Common myeloid progenitor, CD34-positive (primary cell): ENCODE results near the gene NFIB.

Experiments used
- CTCF ChIA-PET: fragments of 350-600 bp; sonication (Branson Sonifier 250); formaldehyde crosslinking; loops from one replicate; lab custom pipeline; 2021; ENCODE audit warnings: antibody characterized with exemption; lab: Charles Lee
- POLR2A ChIA-PET: fragments of 350-600 bp; sonication (Branson Sonifier 250); formaldehyde crosslinking; loops from one replicate; lab custom pipeline; 2021; ENCODE audit warnings: antibody characterized with exemption; lab: Charles Lee
- DNase-seq, 3 donors: peaks; one replicate each; pipeline versions ENCODE4 v3.0.0 to v3.0.0-alpha.2; 2013
- H3K27ac ChIP-seq, 2 experiments: 1 replicate in 1 of 2; 2 replicates in 1 of 2; pipeline ENCODE4 v1.7.0; 2013; ENCODE audit warnings: inconsistent platforms in 2 of 2, low read length in 2 of 2, mild to moderate bottlenecking in 2 of 2, low read depth in 1 of 2, moderate library complexity in 1 of 2; ENCODE audit not compliant: severe bottlenecking in 2 of 2, insufficient read depth in 1 of 2, poor library complexity in 1 of 2
- H3K27me3 ChIP-seq, 5 experiments: replicated peaks in 2 of 5; 1 replicate in 3 of 5; 2 replicates in 2 of 5; pipeline versions ENCODE4 v1.6.1 to v1.7.0; 2013; ENCODE audit warnings: low read length in 4 of 5, mild to moderate bottlenecking in 2 of 5, moderate library complexity in 2 of 5, inconsistent platforms in 1 of 5; ENCODE audit not compliant: insufficient read depth in 5 of 5, control insufficient read depth in 4 of 5
- H3K36me3 ChIP-seq, 4 experiments: 1 replicate in 2 of 4; 2 replicates in 2 of 4; pipeline versions ENCODE4 v1.6.1 to v1.7.0; 2013; ENCODE audit warnings: low read length in 3 of 4, control low read depth in 1 of 4, mild to moderate bottlenecking in 1 of 4; ENCODE audit not compliant: control insufficient read depth in 4 of 4, insufficient read depth in 4 of 4
- H3K4me1 ChIP-seq, 4 experiments: 1 replicate in 3 of 4; 2 replicates in 1 of 4; pipeline versions ENCODE4 v1.6.1 to v1.7.1; 2013; ENCODE audit warnings: low read length in 3 of 4, mild to moderate bottlenecking in 3 of 4, control low read depth in 1 of 4, inconsistent platforms in 1 of 4, moderate library complexity in 1 of 4; ENCODE audit not compliant: control insufficient read depth in 4 of 4, insufficient read depth in 4 of 4; ENCODE audit errors: control extremely low read depth in 1 of 4
- H3K4me3 ChIP-seq, 7 experiments: 1 replicate in 4 of 7; 2 replicates in 3 of 7; pipeline versions ENCODE4 v1.5.1 to v1.7.0; 2013; ENCODE audit warnings: mild to moderate bottlenecking in 7 of 7, low read length in 6 of 7, moderate library complexity in 6 of 7, inconsistent platforms in 2 of 7, low read depth in 2 of 7, control low read depth in 1 of 7; ENCODE audit not compliant: insufficient read depth in 4 of 7, control insufficient read depth in 1 of 7; ENCODE audit errors: extremely low read depth in 1 of 7
- H3K9me3 ChIP-seq, 5 experiments: 1 replicate in 4 of 5; 2 replicates in 1 of 5; pipeline versions ENCODE4 v1.6.1 to v1.7.1; 2013; ENCODE audit warnings: low read length in 4 of 5, mild to moderate bottlenecking in 2 of 5, inconsistent platforms in 1 of 5, low read depth in 1 of 5, moderate library complexity in 1 of 5; ENCODE audit not compliant: control insufficient read depth in 4 of 5, insufficient read depth in 2 of 5; ENCODE audit errors: control extremely low read depth in 1 of 5
- WGBS: methylation state at CpG from one replicate; pipeline ENCODE4 v1.1.5; 2013; ENCODE audit not compliant: insufficient coverage; 5-methylcytosine and 5-hydroxymethylcytosine counted together

Gene NFIB

DNA sequence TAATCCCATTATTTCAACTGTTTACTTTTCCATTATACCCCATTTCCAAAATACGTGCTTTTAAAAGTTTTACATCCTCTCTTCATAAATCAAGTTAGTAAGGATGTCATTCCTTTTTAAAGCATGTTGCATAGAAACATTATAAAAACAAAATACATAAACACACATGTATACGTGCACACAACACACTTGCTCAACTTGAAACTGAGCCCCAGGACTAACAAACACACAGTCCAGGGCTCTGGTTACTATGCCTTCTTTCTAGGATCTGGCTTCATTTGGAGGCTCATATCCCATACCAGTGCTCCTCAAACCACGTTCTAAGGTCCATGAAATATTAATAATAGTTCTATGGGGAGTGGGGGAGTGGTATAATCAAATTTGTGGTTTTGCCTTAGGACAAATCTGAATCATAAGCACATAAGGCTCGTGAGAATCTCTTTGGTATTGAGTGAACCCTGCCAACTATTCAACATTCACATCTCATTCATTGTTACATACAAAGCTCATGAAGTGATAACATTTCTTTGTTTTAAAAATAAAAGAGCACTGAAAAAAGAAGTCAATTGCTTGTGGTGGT is 55.2 kb downstream of the NFIB start:
- Histone ChIP-seq H3K4me1 (no peaks in the 10 kb centered on the region), H3K9me3 (no peaks in the 10 kb centered on the region), H3K36me3 (no peaks in the 10 kb centered on the region), H3K4me3 (no peak overlapping the region), H3K27me3 (peaks cover 0 to 8% (median 0%) of the 10 kb centered on the region in 5 experiments), H3K27ac (no peak overlapping the region)
- DNase-seq, result no peak
- WGBS, result no CpG with 5 or more reads among the region's 4 CpGs
- CTCF ChIA-PET, result no interaction called here
- POLR2A ChIA-PET, result no interaction called here

DNA sequence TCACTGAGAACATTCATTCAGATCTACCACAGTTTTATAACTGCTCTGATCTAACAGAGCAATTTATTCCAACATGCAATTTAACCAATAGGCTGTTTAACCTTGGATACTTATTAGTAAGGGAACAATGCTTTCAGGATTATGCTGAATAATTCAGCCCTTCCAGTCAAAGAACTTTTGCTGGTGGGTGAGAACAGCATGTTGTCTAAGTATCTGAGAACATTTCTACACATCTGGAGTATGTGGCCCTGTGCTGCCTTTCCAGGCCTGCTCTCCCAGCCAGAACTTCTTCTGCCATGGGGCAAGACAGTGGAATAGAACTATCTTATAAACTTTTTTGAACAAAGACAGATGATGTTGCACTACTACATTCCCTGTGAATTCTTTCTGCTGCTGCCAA is 55.8 kb downstream of the NFIB start:
- H3K4me1 ChIP-seq, result no peaks in the 10 kb centered on the region
- ChIA-PET CTCF (no interaction called here), POLR2A (no interaction called here)
- H3K36me3 ChIP-seq, result no peaks in the 10 kb centered on the region
- DNase-seq, result no peak
- H3K27me3 ChIP-seq, result peaks cover 0 to 8% (median 0%) of the 10 kb centered on the region in 5 experiments
- H3K27ac ChIP-seq, result no peak overlapping the region
- no peak overlapping the region for H3K4me3 ChIP-seq
- H3K9me3 ChIP-seq, result no peaks in the 10 kb centered on the region

DNA sequence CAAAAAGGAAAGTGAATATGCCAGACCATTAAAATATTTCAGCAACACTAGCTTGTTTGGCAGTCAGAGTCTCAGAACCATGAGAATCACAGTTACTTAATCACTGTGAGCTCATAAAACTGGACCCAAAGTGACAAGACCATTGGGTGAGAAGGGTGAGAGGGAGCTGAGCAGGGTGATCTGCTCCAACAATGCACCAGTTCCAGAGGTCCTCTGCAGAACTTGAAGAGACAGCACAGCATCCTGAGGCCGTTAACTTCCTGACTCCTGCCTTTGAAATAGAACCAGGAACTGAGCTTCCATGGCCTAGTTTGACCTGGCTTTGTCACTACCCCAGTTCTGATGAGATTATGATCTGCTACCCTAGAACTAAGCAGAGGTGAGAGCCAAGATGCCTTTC is 57.4 kb downstream of the NFIB start:
- H3K36me3 ChIP-seq, result no peaks in the 10 kb centered on the region
- DNase-seq, result no peak
- H3K27ac ChIP-seq, result no peak overlapping the region
- H3K4me1 ChIP-seq, result no peaks in the 10 kb centered on the region
- no peak overlapping the region for H3K4me3 ChIP-seq
- H3K27me3 ChIP-seq, result peaks cover 0 to 5% (median under 1%) of the 10 kb centered on the region in 5 experiments
- no peaks in the 10 kb centered on the region for H3K9me3 ChIP-seq
- CTCF ChIA-PET, result no interaction called here
- WGBS, result 100% methylated on average over 1 of the region's 1 CpG
- POLR2A ChIA-PET, result no interaction called here

DNA sequence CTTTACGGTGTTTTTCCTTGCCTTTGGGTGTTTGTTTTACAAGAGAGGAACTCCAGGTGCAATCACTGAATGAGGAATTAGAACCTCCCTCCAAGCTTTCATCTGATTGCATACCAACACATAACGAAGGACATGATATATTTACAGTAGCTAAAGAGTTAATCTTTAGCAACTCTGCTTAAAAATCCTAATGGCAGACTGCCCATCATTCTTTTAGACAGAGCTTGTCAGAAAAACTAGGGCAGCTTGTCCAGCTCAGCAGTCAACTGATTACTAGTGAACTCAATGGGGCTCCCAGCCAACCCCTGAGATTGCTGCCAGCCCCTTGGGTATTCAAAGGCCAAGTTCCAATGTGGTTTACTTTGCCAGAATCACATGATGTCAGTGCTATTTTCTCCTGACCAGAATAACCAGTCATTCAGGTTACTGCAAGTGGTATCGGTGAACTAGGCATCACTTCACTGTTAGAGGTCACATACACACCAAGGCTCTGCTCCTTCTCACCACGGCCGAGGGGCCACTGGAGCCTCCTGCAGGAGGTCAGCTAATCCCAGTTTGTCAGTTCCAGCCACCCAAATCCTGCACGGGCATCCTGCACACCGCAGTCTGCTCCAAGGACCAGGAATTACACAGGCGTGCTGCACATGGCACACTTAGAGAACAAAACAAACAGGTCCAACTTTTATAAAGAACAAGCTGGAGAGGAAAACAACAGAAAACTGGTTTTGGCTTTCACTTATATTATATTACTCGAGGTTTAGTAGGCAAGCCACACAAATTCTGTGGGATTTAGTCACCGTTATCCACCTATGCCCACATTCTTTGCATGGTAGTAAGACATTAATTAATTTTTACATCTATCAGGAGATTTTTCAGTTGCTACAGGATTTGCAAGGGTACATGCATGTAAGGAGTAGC is 62.5 kb downstream of the NFIB start:
- CTCF ChIA-PET, result no interaction called here
- DNase-seq, result no peak
- Histone ChIP-seq H3K4me3 (no peak overlapping the region), H3K9me3 (no peaks in the 10 kb centered on the region), H3K4me1 (no peaks in the 10 kb centered on the region), H3K27ac (no peak overlapping the region), H3K27me3 (peaks cover 0 to 5% (median 3%) of the 10 kb centered on the region in 5 experiments), H3K36me3 (no peaks in the 10 kb centered on the region)
- 93% methylated on average over 5 of the region's 10 CpGs for WGBS
- POLR2A ChIA-PET, result no interaction called here

DNA sequence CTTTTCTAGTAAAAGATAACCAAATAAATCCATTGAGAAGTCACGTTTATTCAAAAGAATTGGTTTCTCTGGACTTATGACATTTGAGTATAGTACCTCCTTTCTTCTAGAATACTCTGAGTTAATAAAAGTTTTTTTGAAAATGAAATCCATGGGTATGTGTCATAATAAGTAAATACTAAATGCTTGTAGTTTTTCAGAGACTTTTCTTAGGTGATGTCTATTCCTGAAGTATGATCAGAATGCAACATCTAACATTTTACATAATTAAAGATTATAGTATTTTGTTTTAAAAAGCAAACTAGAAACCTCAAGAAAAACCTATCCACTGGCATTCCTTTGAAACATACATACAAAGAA is 63.2 kb downstream of the NFIB start:
- no CpG with 5 or more reads among the region's 1 CpG for WGBS
- no peaks in the 10 kb centered on the region for H3K9me3 ChIP-seq
- ChIA-PET CTCF (no interaction called here), POLR2A (no interaction called here)
- H3K4me1 ChIP-seq, result no peaks in the 10 kb centered on the region
- no peak for DNase-seq
- H3K27me3 ChIP-seq, result peaks cover 0 to 5% (median 3%) of the 10 kb centered on the region in 5 experiments
- H3K36me3 ChIP-seq, result no peaks in the 10 kb centered on the region
- H3K27ac ChIP-seq, result no peak overlapping the region
- H3K4me3 ChIP-seq, result no peak overlapping the region

DNA sequence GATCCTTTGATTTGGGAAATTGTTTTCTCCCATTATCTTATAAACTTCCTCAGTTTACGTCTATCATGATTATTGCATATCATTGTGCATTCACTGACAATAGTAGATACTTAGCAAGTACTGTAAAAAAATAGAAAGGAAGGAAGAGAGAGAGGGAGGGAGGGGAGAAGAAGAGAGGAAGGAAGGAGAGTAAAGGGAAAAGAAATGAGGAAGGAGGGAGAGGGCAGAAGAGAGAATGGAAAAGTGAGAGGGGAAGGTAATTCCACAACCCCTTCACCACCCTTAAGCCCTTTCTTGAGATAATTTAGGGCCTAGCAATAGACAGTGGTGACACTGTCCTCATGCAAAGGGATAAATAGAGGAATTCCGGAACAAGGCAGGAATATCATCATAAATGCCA is 64.4 kb downstream of the NFIB start:
- Histone ChIP-seq H3K9me3 (no peaks in the 10 kb centered on the region), H3K27me3 (peaks cover 0 to 5% (median 3%) of the 10 kb centered on the region in 5 experiments), H3K27ac (no peak overlapping the region), H3K36me3 (no peaks in the 10 kb centered on the region), H3K4me3 (no peak overlapping the region), H3K4me1 (no peaks in the 10 kb centered on the region)
- ChIA-PET POLR2A (no interaction called here), CTCF (no interaction called here)
- DNase-seq, result no peak
- 100% methylated on average over 1 of the region's 2 CpGs for WGBS

DNA sequence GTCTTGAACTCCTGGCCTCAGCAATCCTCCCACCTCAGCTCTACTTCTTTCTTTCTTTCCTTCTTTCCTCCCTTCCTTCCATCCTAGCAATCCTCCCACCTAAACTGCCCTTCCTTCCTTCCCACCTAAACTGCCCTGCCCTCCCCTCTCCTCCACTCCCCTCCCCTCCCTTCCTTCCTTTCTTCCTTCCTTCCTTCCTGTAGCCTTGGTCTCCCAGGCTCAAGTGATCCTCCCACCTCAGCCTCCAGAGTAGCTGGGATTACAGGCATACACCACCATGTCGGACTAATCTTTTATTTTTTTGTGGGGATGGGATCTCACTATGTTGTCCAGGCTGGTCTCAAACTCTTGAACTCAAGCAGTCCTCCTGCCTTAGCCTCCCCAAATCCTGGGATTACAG is 65.8 kb downstream of the NFIB start:
- H3K27ac ChIP-seq, result no peak overlapping the region
- H3K9me3 ChIP-seq, result no peaks in the 10 kb centered on the region
- ChIA-PET CTCF (no interaction called here), POLR2A (no interaction called here)
- no peak overlapping the region for H3K4me3 ChIP-seq
- H3K4me1 ChIP-seq, result no peaks in the 10 kb centered on the region
- no CpG with 5 or more reads among the region's 1 CpG for WGBS
- DNase-seq, result no peak
- no peaks in the 10 kb centered on the region for H3K36me3 ChIP-seq
- H3K27me3 ChIP-seq, result peaks cover 0 to 5% (median 3%) of the 10 kb centered on the region in 5 experiments
